GM12891 (cell line): ENCODE data around the gene NINL.
"Not testable (repeated sequence)": the region's sequence is repeated elsewhere in the genome, so short reads cannot be mapped to it uniquely, and the experiment has no call there.

Experiments
- DNase-seq: peaks from one replicate; pipeline ENCODE4 v3.0.0; 2011; ENCODE audit warnings: low spot score; ENCODE audit not compliant: insufficient read length
- FAIRE-seq: peaks from 2 replicates; lab custom pipeline; 2011; peaks lifted over from hg19 to GRCh38; lab: Jason Lieb, UNC
- PAX5 ChIP-seq: IDR thresholded peaks from 2 replicates; pipeline ENCODE4 v1.6.1; 2011; ENCODE audit warnings: low read length, moderate library complexity, mild to moderate bottlenecking; ENCODE audit not compliant: insufficient read depth, severe bottlenecking
- POLR2A ChIP-seq: IDR thresholded peaks from 2 replicates; pipeline ENCODE4 v1.6.1; 2011; ENCODE audit warnings: low read depth, low read length, control low read depth
- POLR2AphosphoS5 ChIP-seq: IDR thresholded peaks from 2 replicates; pipeline ENCODE4 v1.6.1; 2011; ENCODE audit warnings: low read depth, low read length, control low read depth
- POU2F2 ChIP-seq: IDR thresholded peaks from 2 replicates; pipeline ENCODE4 v1.6.1; 2011; ENCODE audit warnings: low read depth, mild to moderate bottlenecking, control low read depth, low read length, moderate library complexity
- SPI1 ChIP-seq: IDR thresholded peaks from 2 replicates; pipeline ENCODE4 v1.6.1; 2011; ENCODE audit warnings: low read depth, low read length, control low read depth
- TAF1 ChIP-seq: IDR thresholded peaks from 2 replicates; pipeline ENCODE4 v1.6.1; 2011; ENCODE audit warnings: low read depth, low read length, control low read depth

Gene NINL

DNA sequence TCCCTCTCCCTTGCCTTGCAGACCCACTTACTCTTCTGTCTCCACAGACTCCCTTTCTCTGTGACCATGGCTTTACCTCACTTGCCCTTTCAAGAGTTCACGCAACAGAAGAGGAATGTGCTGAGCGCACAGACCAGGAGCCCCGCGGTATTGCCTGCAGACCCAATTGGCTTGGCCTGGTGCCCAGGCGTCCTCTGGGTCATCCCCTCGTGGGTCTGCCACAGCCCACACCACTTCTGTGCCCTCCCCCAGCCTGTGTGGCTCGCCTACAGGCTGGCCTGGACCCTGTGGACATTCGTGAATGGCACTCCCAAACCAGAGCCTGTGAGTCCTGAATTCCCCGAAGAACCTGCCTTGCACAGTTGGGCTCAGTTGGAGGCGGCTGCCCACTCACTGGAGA is 15.3 kb upstream of the NINL start:
- no peak for DNase-seq
- TF ChIP-seq POU2F2 (no peak), TAF1 (no peak), POLR2AphosphoS5 (no peak), POLR2A (no peak), PAX5 (no peak)
- no peak for FAIRE-seq

GRCh38 chr20:25592135-25592852 is 7.0 kb upstream of the NINL start:
- FAIRE-seq (no peak), DNase-seq (no peak)
- TF ChIP-seq TAF1 (no peak), POU2F2 (no peak), POLR2A (no peak), POLR2AphosphoS5 (no peak), SPI1 (no peak), PAX5 (no peak)

DNA sequence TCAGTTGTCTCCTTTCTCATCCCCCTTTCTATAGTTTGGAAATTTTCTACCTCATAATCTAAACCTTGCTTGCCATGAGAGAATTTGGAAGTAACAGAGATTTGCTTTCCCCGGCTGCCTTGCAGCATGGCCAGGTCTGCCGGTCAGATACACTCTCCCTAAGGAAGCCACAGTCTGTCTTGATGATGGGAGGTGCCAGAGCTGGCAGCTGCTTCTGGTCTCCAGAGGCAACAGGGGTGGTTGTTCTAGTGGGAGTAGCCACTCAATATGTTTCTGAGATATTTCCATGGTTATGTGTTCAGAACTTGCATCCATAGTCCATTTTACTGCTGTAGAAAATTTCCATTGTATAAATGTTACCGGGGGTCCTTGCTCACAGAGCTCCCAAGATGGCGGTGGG is 5.4 kb upstream of the NINL start:
- not testable (repeated sequence) for FAIRE-seq

GRCh38 chr20:25588491-25588890 is 3.2 kb upstream of the NINL start:
- FAIRE-seq = no peak
- no peak for DNase-seq
- TF ChIP-seq POLR2A (no peak), TAF1 (no peak), POU2F2 (no peak), PAX5 (no peak), POLR2AphosphoS5 (no peak), SPI1 (no peak)

More for the DNA sequence above, 5.4 kb upstream of the NINL start:
- DNase-seq = not testable (repeated sequence)

DNA sequence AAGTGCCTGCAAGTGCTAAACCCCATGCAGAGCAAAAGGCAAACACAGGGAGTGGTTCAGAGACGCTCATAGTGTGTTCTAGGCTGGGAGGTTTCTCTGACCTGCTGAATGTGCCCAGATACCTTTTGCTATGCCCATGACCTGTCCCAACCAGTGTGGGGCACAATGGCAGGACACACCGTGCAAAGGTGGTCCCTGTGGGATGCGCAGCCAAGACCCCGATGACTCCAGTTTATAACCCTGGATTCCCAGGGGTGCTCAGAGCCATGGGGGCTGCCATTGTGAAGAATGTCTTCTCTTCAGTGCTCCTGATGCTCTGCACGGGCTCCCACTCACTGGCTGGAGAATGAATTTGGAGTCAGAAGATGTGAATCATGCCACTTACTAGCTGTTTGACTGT is 2.2 kb upstream of the NINL start:
- DNase-seq = no peak
- TF ChIP-seq POU2F2 (no peak), SPI1 (no peak), POLR2A (no peak), TAF1 (no peak), POLR2AphosphoS5 (no peak), PAX5 (no peak)
- FAIRE-seq = no peak

- DNase-seq (no peak), FAIRE-seq (no peak)
Measured at GRCh38 chr20:25586877-25587276, 1.5 kb upstream of the NINL start.

DNA sequence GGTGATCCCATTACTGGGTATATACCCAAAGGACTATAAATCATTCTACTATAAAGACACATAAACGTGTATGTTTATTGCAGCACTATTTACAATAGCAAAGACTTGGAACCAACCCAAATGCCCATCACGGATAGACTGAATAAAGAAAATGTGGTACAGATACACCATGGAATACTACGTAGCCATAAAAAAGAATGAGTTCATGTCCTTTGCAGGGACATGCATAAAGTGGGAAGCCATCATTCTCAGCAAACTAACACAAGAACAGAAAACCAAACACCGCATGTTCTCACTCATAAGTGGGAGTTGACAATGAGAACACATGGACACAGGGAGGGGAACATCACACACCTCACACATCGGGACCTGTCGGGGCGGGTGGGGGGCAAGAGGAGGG is 1.7 kb downstream of the NINL start:
- FAIRE-seq, DNase-seq: not testable (repeated sequence)

More at GRCh38 chr20:25586877-25587276, 1.5 kb upstream of the NINL start:
- TF ChIP-seq POU2F2 = no peak
- no peak for TF ChIP-seq PAX5
- no peak for TF ChIP-seq SPI1
- no peak for TF ChIP-seq TAF1
- TF ChIP-seq POLR2A = no peak
- no peak for TF ChIP-seq POLR2AphosphoS5

- DNase-seq = no peak
- TF ChIP-seq POU2F2 (no peak), TAF1 (no peak), POLR2A (no peak), POLR2AphosphoS5 (no peak), PAX5 (no peak), SPI1 (no peak)
- FAIRE-seq = no peak
Measured at GRCh38 chr20:25580711-25581110, 4.6 kb downstream of the NINL start.

DNA sequence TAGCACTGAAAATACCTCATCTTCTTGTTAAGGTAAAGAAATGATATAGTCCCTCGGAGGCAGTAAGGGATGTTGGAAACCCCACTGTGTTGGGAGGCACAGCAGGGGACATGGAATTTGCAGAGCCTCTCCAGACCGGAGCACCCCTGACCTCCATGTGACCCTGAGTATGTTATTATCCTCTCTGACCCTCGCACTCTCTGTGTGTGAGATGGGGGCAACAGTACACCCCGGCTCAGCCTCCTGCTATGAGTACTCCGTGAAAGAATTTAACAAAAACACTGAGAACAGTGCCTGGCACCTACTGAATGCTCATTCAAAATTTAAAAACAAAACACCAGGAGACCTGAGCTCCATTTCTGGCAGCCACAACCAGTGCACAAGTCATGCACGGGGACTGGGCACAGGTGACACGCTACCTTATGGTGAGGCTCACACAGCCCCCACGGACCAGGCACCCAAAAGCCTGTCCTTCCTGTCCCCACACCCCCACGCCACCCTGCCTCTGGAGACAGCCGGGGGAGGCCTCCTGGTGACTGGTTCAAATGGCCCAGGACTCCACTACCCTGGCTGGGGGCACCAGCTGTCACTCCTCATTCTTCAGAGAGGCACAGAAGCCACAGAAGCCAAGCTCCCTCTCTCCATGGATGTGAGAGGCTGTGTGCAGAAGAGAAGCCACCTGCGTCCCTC is 6.1 kb downstream of the NINL start:
- FAIRE-seq = no peak
- no peak for TF ChIP-seq SPI1
- TF ChIP-seq TAF1 = no peak
- TF ChIP-seq PAX5 = no peak
- no peak for TF ChIP-seq POLR2A
- no peak for TF ChIP-seq POLR2AphosphoS5
- TF ChIP-seq POU2F2 = no peak
- DNase-seq = no peak

GRCh38 chr20:25576783-25577530 is 8.4 kb downstream of the NINL start:
- TF ChIP-seq POU2F2 (no peak), PAX5 (no peak), POLR2AphosphoS5 (no peak), TAF1 (no peak), POLR2A (no peak)
- no peak for FAIRE-seq
- no peak for DNase-seq
